Vagina (tissue), 2 donors: ENCODE data around the gene KLC4. TPM values are rescaled to one million over a fixed set of nuclear protein-coding genes. Genes with fewer than 3 reads are reported as not detected.
A peak's percentile ranks its signal among the peaks of the same experiment; 100 is the strongest.

Experiments used
- DNase-seq, 2 donors: peaks; one replicate each; pipeline ENCODE4 v3.0.0-alpha.2; 2017; ENCODE audit errors: extremely low spot score in 2 of 2
- H3K27ac ChIP-seq: fragments of 200-600 bp; sonication (generic); one replicate; pipeline ENCODE4 v1.5.1; 2019
- H3K27me3 ChIP-seq: fragments of 200-600 bp; sonication (generic); one replicate; pipeline ENCODE4 v1.5.1; 2019
- H3K36me3 ChIP-seq, 2 donors: fragments of 200-600 bp; sonication (generic); one replicate each; pipeline ENCODE4 v1.5.1; 2017 to 2019
- H3K4me1 ChIP-seq: fragments of 200-600 bp; sonication (generic); one replicate; pipeline ENCODE4 v1.5.1; 2019
- H3K4me3 ChIP-seq, 2 donors: fragments of 200-600 bp; sonication (generic); 1 replicate in 1 of 2; 2 replicates in 1 of 2; pipeline ENCODE4 v1.5.1; 2016 to 2019
- H3K9me3 ChIP-seq: fragments of 200-600 bp; sonication (generic); one replicate; pipeline ENCODE4 v1.5.1; 2019
- CTCF ChIP-seq, 3 experiments: fragments of 450-650 bp in 2 of 3; fragments of 200-600 bp in 1 of 3; sonication (generic) in 1 of 3; IDR thresholded peaks; one replicate each; pipeline ENCODE4 v1.5.1; 2017 to 2019; ENCODE audit warnings: antibody characterized with exemption in 3 of 3, mild to moderate bottlenecking in 2 of 3, moderate library complexity in 2 of 3
- POLR2A ChIP-seq, 2 donors: fragments of 450-650 bp; IDR thresholded peaks; one replicate each; pipeline ENCODE4 v1.6.1; 2017; ENCODE audit warnings: antibody characterized with exemption in 2 of 2, mild to moderate bottlenecking in 2 of 2, moderate library complexity in 2 of 2
- POLR2AphosphoS5 ChIP-seq, 2 donors: sonication (generic); formaldehyde crosslinking; IDR thresholded peaks; one replicate each; pipeline ENCODE4 v1.9.0; 2017; ENCODE audit warnings: antibody characterized with exemption in 2 of 2, mild to moderate bottlenecking in 2 of 2, low read depth in 1 of 2; ENCODE audit not compliant: insufficient read depth in 1 of 2
- intact Hi-C: fragments of 100-400 bp; cut with DNase I; formaldehyde crosslinking; loops from one replicate; pipeline ENCODE4 v1.15.1; 2023
- total RNA-seq: library from RNA; depleted of rRNA; stranded (reverse); fragments of >200 nt; gene quantifications from one replicate; pipeline ENCODE4 v1.2.3, GENCODE V29; 2016

Gene KLC4
- total RNA-seq, 1 donor from 2014 or later, result 17.2 TPM

- DNase-seq, result no peak
- Histone ChIP-seq H3K4me3 (peak overlapping the region; percentile 62 to 71), H3K27me3 (no peaks in the 10 kb centered on the region), H3K36me3 (peaks cover 0 to 26% of the 10 kb centered on the region in 2 donors), H3K27ac (peak overlapping the region; percentile 88), H3K4me1 (peaks cover 38% of the 10 kb centered on the region), H3K9me3 (no peaks in the 10 kb centered on the region)
- intact Hi-C loops, result loop anchor here (5.0 kb wide), 1 partner anchor 66 kb away; no protein-coding TSS in a partner anchor
- TF ChIP-seq POLR2AphosphoS5 (IDR thresholded peaks at IDR 0.05; ENCODE audit: insufficient read depth in 1 of 2, low read depth in 1 of 2), result no peak
- TF ChIP-seq CTCF (IDR thresholded peaks at IDR 0.05), result no peak
- TF ChIP-seq POLR2A (IDR thresholded peaks at IDR 0.05), result no peak
These were observed 6.4 kb upstream of the KLC4 start for GRCh38 chr6:43052842-43053544.

- peak; percentile 94 to 99 for TF ChIP-seq POLR2AphosphoS5 (IDR thresholded peaks at IDR 0.05; ENCODE audit: insufficient read depth in 1 of 2, low read depth in 1 of 2)
- TF ChIP-seq POLR2A (IDR thresholded peaks at IDR 0.05), result peak in 1 of 2 donors; percentile 53
- no peak for TF ChIP-seq CTCF (IDR thresholded peaks at IDR 0.05)
- DNase-seq, result peak in 1 of 2 donors; percentile 94
- Histone ChIP-seq H3K27me3 (no peaks in the 10 kb centered on the region), H3K36me3 (peaks cover 0 to 19% of the 10 kb centered on the region in 2 donors), H3K9me3 (no peaks in the 10 kb centered on the region), H3K27ac (peak within 1 kb of the TSS; percentile 88), H3K4me1 (peaks cover 45% of the 10 kb centered on the region), H3K4me3 (peak within 1 kb of the TSS; percentile 62 to 71)
- intact Hi-C loops, result loop anchor here (5.0 kb wide), 1 partner anchor 66 kb away; no protein-coding TSS in a partner anchor
These were observed 5.8 kb upstream of the KLC4 start, which contains the start of gene CUL7 for GRCh38 chr6:43053545-43054205. CUL7 (minus strand) TSS chr6:43053851; CDS start chr6:43052788, 1,063 bp downstream.

GRCh38 chr6:43054206-43054943 is 5.1 kb upstream of the KLC4 start:
- no peak for DNase-seq
- Histone ChIP-seq H3K9me3 (no peaks in the 10 kb centered on the region), H3K36me3 (peaks cover 0 to 12% of the 10 kb centered on the region in 2 donors), H3K4me1 (peaks cover 47% of the 10 kb centered on the region), H3K27me3 (no peaks in the 10 kb centered on the region), H3K27ac (peak overlapping the region; percentile 88), H3K4me3 (peak overlapping the region; percentile 62 to 71)
- intact Hi-C loops, result loop anchor here (5.0 kb wide), 1 partner anchor 67 kb away; no protein-coding TSS in a partner anchor
- no peak for TF ChIP-seq POLR2A (IDR thresholded peaks at IDR 0.05)
- no peak for TF ChIP-seq CTCF (IDR thresholded peaks at IDR 0.05)
- TF ChIP-seq POLR2AphosphoS5 (IDR thresholded peaks at IDR 0.05; ENCODE audit: insufficient read depth in 1 of 2, low read depth in 1 of 2), result no peak

GRCh38 chr6:43055966-43056365 is 3.5 kb upstream of the KLC4 start:
- no peak for TF ChIP-seq POLR2A (IDR thresholded peaks at IDR 0.05)
- TF ChIP-seq POLR2AphosphoS5 (IDR thresholded peaks at IDR 0.05; ENCODE audit: insufficient read depth in 1 of 2, low read depth in 1 of 2), result no peak
- no peak for TF ChIP-seq CTCF (IDR thresholded peaks at IDR 0.05)
- Histone ChIP-seq H3K27me3 (no peaks in the 10 kb centered on the region), H3K36me3 (peaks cover 0 to 6% of the 10 kb centered on the region in 2 donors), H3K9me3 (no peaks in the 10 kb centered on the region), H3K4me3 (no peak overlapping the region), H3K4me1 (peaks cover 57% of the 10 kb centered on the region), H3K27ac (no peak overlapping the region)
- no peak for DNase-seq
- intact Hi-C loops, result no loop called here
